HCT116 (cell line): ENCODE measurements around the gene DAND5. TPM values are rescaled to one million over a fixed set of nuclear protein-coding genes. Genes with fewer than 3 reads are reported as not detected.

ENCODE experiments used
- ATAC-seq: fragments of 200-7000 bp; cut with Tn5 transposase; 2 replicates; pipeline ENCODE4 v1.9.1; 2020; ENCODE audit warnings: mild to moderate bottlenecking, moderate library complexity
- BruUV-seq: library from RNA; stranded (reverse); fragments of 400-500 nt; replicated peaks from 2 replicates; lab custom pipeline; 2021; lab: Mats Ljungman, UMichigan
- CTCF ChIA-PET: fragments of 300-600 bp; sonication (Branson Sonifier 250); formaldehyde crosslinking; loops from one replicate; lab custom pipeline; 2021; ENCODE audit warnings: antibody characterized with exemption; lab: Charles Lee
- POLR2A ChIA-PET: fragments of 300-600, 350-600 bp; sonication (Branson Sonifier 250); formaldehyde crosslinking; loops from one replicate; lab custom pipeline; 2021; ENCODE audit warnings: antibody characterized with exemption; lab: Charles Lee
- RAD21 ChIA-PET, 2 experiments: fragments of 300-600 bp; sonication (Branson Sonifier 250); formaldehyde crosslinking; loops; one replicate each; lab custom pipeline; 2023; ENCODE audit warnings: low total read pairs in 2 of 2; ENCODE audit not compliant: uncharacterized antibody in 2 of 2, unreplicated experiment in 2 of 2, low non-redundant PET in 1 of 2; lab: Charles Lee
- DNase-seq: peaks from one replicate; pipeline ENCODE4 v3.0.0-alpha.2; 2010; ENCODE audit warnings: low read depth, low spot score
- H2AFZ ChIP-seq: fragments of 200-600 bp; shearing (Covaris generic), sonication (generic); 2 replicates; pipeline ENCODE4 v1.6.1; 2017; ENCODE audit warnings: low read depth, mixed run types, mixed read lengths, antibody characterized with exemption, low read length; ENCODE audit not compliant: poor library complexity, severe bottlenecking
- H3K27ac ChIP-seq: 2 replicates; pipeline ENCODE4 v1.5.1; 2012; ENCODE audit warnings: low read depth, low read length
- H3K27me3 ChIP-seq: fragments of 200-600 bp; sonication (generic); 2 replicates; pipeline ENCODE4 v1.6.1; 2016; ENCODE audit warnings: mixed run types, low read length, mixed read lengths; ENCODE audit not compliant: insufficient read depth
- H3K36me3 ChIP-seq, 2 experiments: fragments of 200-500 bp in 1 of 2; fragments of 200-600 bp in 1 of 2; sonication (Bioruptor generic) in 1 of 2; sonication (generic) in 1 of 2; 2 replicates each; pipeline versions ENCODE4 v1.5.1 to v1.6.1; 2014 to 2016; ENCODE audit warnings: low read length in 2 of 2, inconsistent platforms in 1 of 2, mixed read lengths in 1 of 2, mixed run types in 1 of 2; ENCODE audit not compliant: insufficient read depth in 2 of 2, control insufficient read depth in 1 of 2
- H3K4me1 ChIP-seq, 2 experiments: fragments of 200-600 bp in 1 of 2; sonication (generic) in 1 of 2; 2 replicates each; pipeline versions ENCODE4 v1.5.1 to v1.6.1; 2012 to 2017; ENCODE audit warnings: low read length in 2 of 2, inconsistent platforms in 1 of 2, mild to moderate bottlenecking in 1 of 2, mixed read lengths in 1 of 2, mixed run types in 1 of 2, moderate library complexity in 1 of 2; ENCODE audit not compliant: insufficient read depth in 2 of 2, control insufficient read depth in 1 of 2
- H3K4me2 ChIP-seq: fragments of 200-600 bp; sonication (generic); 2 replicates; pipeline ENCODE4 v1.6.1; 2017; ENCODE audit warnings: mixed run types, low read length, mixed read lengths
- H3K4me3 ChIP-seq, 2 experiments: fragments of 200-600 bp in 1 of 2; sonication (generic) in 1 of 2; replicated peaks in 1 of 2; 2 replicates each; pipeline ENCODE4 v1.5.1; 2011 to 2016; ENCODE audit warnings: low read length in 2 of 2, control low read depth in 1 of 2, low read depth in 1 of 2, mild to moderate bottlenecking in 1 of 2, mixed read lengths in 1 of 2, mixed run types in 1 of 2
- H3K79me2 ChIP-seq: fragments of 200-600 bp; sonication (generic); 2 replicates; pipeline ENCODE4 v1.6.1; 2017; ENCODE audit warnings: mild to moderate bottlenecking, mixed run types, low read length, moderate library complexity, mixed read lengths; ENCODE audit not compliant: insufficient read depth
- H3K9ac ChIP-seq: fragments of 200-600 bp; sonication (generic); 2 replicates; pipeline ENCODE4 v1.6.1; 2016; ENCODE audit warnings: low read length, mixed read lengths
- H3K9me2 ChIP-seq: fragments of 200-600 bp; sonication (generic), shearing (Covaris generic); 2 replicates; pipeline ENCODE4 v1.6.1; 2017; ENCODE audit warnings: mixed run types, mild to moderate bottlenecking, moderate library complexity; ENCODE audit not compliant: insufficient read depth
- H3K9me3 ChIP-seq, 2 experiments: fragments of 200-500 bp in 1 of 2; fragments of 200-600 bp in 1 of 2; sonication (Bioruptor generic) in 1 of 2; sonication (generic) in 1 of 2; 2 replicates each; pipeline ENCODE4 v1.6.1; 2014 to 2017; ENCODE audit warnings: low read length in 2 of 2, mixed read lengths in 2 of 2, inconsistent platforms in 1 of 2, low read depth in 1 of 2, mild to moderate bottlenecking in 1 of 2, mixed run types in 1 of 2, moderate library complexity in 1 of 2; ENCODE audit not compliant: control insufficient read depth in 1 of 2, insufficient read depth in 1 of 2
- H4K20me1 ChIP-seq: fragments of 200-600 bp; sonication (generic), shearing (Covaris generic); 2 replicates; pipeline ENCODE4 v1.6.1; 2017; ENCODE audit warnings: mixed run types, mild to moderate bottlenecking, moderate library complexity; ENCODE audit not compliant: insufficient read depth
- CEBPB ChIP-seq: IDR thresholded peaks from 2 replicates; pipeline ENCODE4 v1.6.1; 2012; ENCODE audit warnings: low read depth
- CTCF ChIP-seq, 3 experiments: fragments of 200-600 bp in 1 of 3; sonication (generic) in 1 of 3; IDR thresholded peaks in 2 of 3; conservative IDR thresholded peaks in 1 of 3; 2 replicates each; pipeline ENCODE4 v1.5.1; 2012 to 2017; ENCODE audit warnings: low read depth in 2 of 3, low read length in 2 of 3, antibody characterized with exemption in 1 of 3, borderline replicate concordance in 1 of 3, control low read depth in 1 of 3, mild to moderate bottlenecking in 1 of 3, mixed read lengths in 1 of 3, mixed run types in 1 of 3, moderate library complexity in 1 of 3; ENCODE audit not compliant: insufficient read depth in 1 of 3
- EZH2phosphoT487 ChIP-seq: fragments of 200-600 bp; IDR thresholded peaks from 2 replicates; pipeline ENCODE4 v1.6.1; 2018; ENCODE audit warnings: antibody characterized with exemption, borderline replicate concordance
- FOSL1 ChIP-seq: IDR thresholded peaks from 2 replicates; pipeline ENCODE4 v1.6.1; 2012; ENCODE audit warnings: low read depth
- POLR2A ChIP-seq: IDR thresholded peaks from 2 replicates; pipeline ENCODE4 v1.7.0; 2011; ENCODE audit warnings: borderline replicate concordance; ENCODE audit not compliant: insufficient read depth, insufficient read length; ENCODE audit errors: extremely low read depth
- POLR2AphosphoS5 ChIP-seq: IDR thresholded peaks from 2 replicates; pipeline ENCODE4 v1.6.1; 2011; ENCODE audit warnings: mild to moderate bottlenecking, low read depth, low read length, moderate library complexity
- RAD21 ChIP-seq: IDR thresholded peaks from 2 replicates; pipeline ENCODE4 v1.6.1; 2012; ENCODE audit warnings: low read depth, mild to moderate bottlenecking
- SIN3A ChIP-seq: IDR thresholded peaks from 2 replicates; pipeline ENCODE4 v1.6.1; 2012; ENCODE audit warnings: low read depth
- TCF7L2 ChIP-seq: IDR thresholded peaks from 2 replicates; pipeline ENCODE4 v1.7.0; 2011; ENCODE audit warnings: borderline replicate concordance, inconsistent platforms; ENCODE audit not compliant: insufficient read depth, insufficient read length; ENCODE audit errors: extremely low read depth
- YY1 ChIP-seq: IDR thresholded peaks from 2 replicates; pipeline ENCODE4 v1.6.1; 2011; ENCODE audit warnings: low read length, low read depth, moderate library complexity, mild to moderate bottlenecking; ENCODE audit not compliant: insufficient replicate concordance; ENCODE audit errors: extremely low read depth
- ZBTB33 ChIP-seq: IDR thresholded peaks from 2 replicates; pipeline ENCODE4 v1.6.1; 2011; ENCODE audit warnings: mild to moderate bottlenecking, low read length, moderate library complexity; ENCODE audit not compliant: insufficient replicate concordance; ENCODE audit errors: extremely low read depth
- ZFX ChIP-seq: fragments of 450-650 bp; IDR thresholded peaks from 2 replicates; pipeline ENCODE4 v1.6.1; 2017
- ZNF274 ChIP-seq: fragments of 200-500 bp; sonication (Bioruptor generic); IDR thresholded peaks from 2 replicates; pipeline ENCODE4 v1.6.1; 2014; ENCODE audit warnings: mild to moderate bottlenecking, low read depth, low read length, inconsistent platforms
- intact Hi-C: fragments of 100-400 bp; cut with micrococcal nuclease; formaldehyde crosslinking; loops from 2 replicates; pipeline ENCODE4 v1.10.0; 2022
- total RNA-seq: library from RNA; stranded (reverse); gene quantifications from one replicate; pipeline ENCODE4 v1.2.1, GENCODE V29; 2021; ENCODE audit not compliant: unreplicated experiment

Gene DAND5
- total RNA-seq, 1 experiment from 2014 or later, result 0.25 TPM

DNA sequence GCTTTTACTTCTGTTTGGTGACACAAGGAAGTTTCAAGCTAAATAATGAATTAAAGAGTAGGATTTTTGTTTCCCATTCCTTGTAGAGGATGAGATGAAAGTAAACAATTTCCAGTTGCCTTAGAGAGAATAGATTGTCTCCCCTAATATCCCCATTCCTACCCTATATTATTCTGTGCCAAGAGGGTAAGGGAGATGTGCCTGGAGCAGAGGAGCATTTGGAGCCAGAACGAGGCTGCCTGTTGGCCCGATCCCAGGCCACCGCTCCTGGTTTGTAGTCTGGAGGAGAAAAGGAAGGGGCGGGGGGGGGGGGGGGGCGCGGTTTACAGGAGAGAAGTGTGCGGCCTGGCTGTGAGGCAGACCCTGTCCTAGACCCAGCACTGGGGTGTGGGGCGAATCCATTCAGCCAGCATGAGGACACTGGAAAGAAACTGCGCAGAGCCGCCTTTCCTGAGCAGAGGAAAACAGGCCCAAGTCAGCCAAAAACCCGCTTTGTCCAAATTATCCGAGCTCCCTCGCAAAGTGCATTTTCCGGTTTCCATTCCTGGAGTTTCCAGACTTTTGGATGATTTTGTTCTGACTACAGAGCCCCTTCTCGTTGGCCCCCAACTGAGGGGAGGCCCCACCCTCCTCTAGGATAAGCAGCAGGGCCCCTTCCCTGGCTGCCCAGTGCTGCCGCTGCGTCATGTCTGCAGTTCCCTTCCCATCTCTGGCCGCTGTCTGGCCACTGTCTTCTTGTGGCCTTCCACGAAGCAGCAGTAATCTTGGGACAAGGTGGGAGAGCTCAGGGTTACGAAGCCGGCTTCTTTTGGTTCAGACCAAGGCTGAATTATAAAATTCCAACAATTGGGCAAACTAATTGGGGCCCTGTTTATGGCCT is 48.9 kb downstream of the DAND5 start:
- BruUV-seq, result no TSS peak
- H3K9me3 ChIP-seq, result no peaks in the 10 kb centered on the region
- no peak overlapping the region for H3K9ac ChIP-seq
- H2AFZ ChIP-seq, result no peak overlapping the region
- H3K27me3 ChIP-seq, result no peaks in the 10 kb centered on the region
- H3K79me2 ChIP-seq, result no peaks in the 10 kb centered on the region
- DNase-seq (no peak), ATAC-seq (no peak)
- RAD21 ChIA-PET, result no interaction called here
- H3K4me1 ChIP-seq, result peaks cover 6 to 11% of the 10 kb centered on the region in 2 experiments
- H3K36me3 ChIP-seq, result no peaks in the 10 kb centered on the region
- no peak overlapping the region for H3K4me2 ChIP-seq
- no peak overlapping the region for H3K4me3 ChIP-seq
- CTCF ChIA-PET, result interaction anchor here (2.3 kb wide), 1 partner anchor 16 kb away, joined by 10 read pairs; no protein-coding TSS in a partner anchor
- intact Hi-C loops, result no loop called here
- TF ChIP-seq EZH2phosphoT487 (no peak), FOSL1 (no peak), ZBTB33 (no peak), ZFX (no peak), SIN3A (no peak), ZNF274 (no peak), CTCF (IDR thresholded peaks at IDR 0.05 in 2 of 3, conservative IDR thresholded peaks at IDR 0.05 in 1 of 3; ENCODE audit: borderline replicate concordance in 1 of 3, insufficient read depth in 1 of 3, low read depth in 2 of 3, low read length in 2 of 3) (no peak), CEBPB (no peak), TCF7L2 (no peak), POLR2A (no peak), POLR2AphosphoS5 (no peak), RAD21 (no peak), YY1 (no peak)
- POLR2A ChIA-PET, result interaction anchor here (1.1 kb wide), 1 partner anchor 12 kb away, joined by 6 read pairs; no protein-coding TSS in a partner anchor
- no peaks in the 10 kb centered on the region; the same call in 1 of the 2 replicates for H4K20me1 ChIP-seq
- no peaks in the 10 kb centered on the region for H3K9me2 ChIP-seq
- no peak overlapping the region for H3K27ac ChIP-seq
